Measurements from ENCODE around the gene GAB3. TPM values are rescaled to one million over a fixed set of nuclear protein-coding genes. Genes with fewer than 3 reads are reported as not detected.

The GAB3 gene
- polyA plus RNA-seq, 1 donor from 2014 or later = not detected

GRCh38 chrX:154729439-154729838 lies 21.4 kb downstream of the GAB3 start:
- Histone ChIP-seq H3K9ac (ENCODE audit: low read length) (no peak overlapping the region), H3K9me3 (ENCODE audit: low read length) (no peaks in the 10 kb centered on the region), H3K27me3 (ENCODE audit: insufficient read depth, low read depth, low read length) (no peaks in the 10 kb centered on the region), H3K27ac (ENCODE audit: low read length) (no peak overlapping the region), H3K36me3 (ENCODE audit: insufficient read depth, low read length) (no peaks in the 10 kb centered on the region), H3K4me2 (ENCODE audit: low read length) (no peak overlapping the region), H2AFZ (ENCODE audit: low read depth, low read length) (no peak overlapping the region), H3K9me2 (ENCODE audit: insufficient read depth, low read length) (no peaks in the 10 kb centered on the region), H3K79me2 (replicated peaks; ENCODE audit: insufficient read depth, low read length) (no peaks in the 10 kb centered on the region), H3K4me3 (ENCODE audit: low read length) (no peak overlapping the region), H3F3A (ENCODE audit: insufficient read depth, low read length, poor library complexity, severe bottlenecking) (no peaks in the 10 kb centered on the region), H4K20me1 (ENCODE audit: insufficient read depth) (no peaks in the 10 kb centered on the region)
- TF ChIP-seq TAF1 (IDR thresholded peaks at IDR 0.05; ENCODE audit: low read depth) = no peak
- no peak for TF ChIP-seq RAD21 (conservative IDR thresholded peaks at IDR 0.05)
- no peak for TF ChIP-seq POLR2AphosphoS5 (IDR thresholded peaks at IDR 0.05)
- TF ChIP-seq SMC3 (conservative IDR thresholded peaks at IDR 0.05; ENCODE audit: poor library complexity) = no peak
- no peak for TF ChIP-seq CTCF (IDR thresholded peaks at IDR 0.05; ENCODE audit: poor library complexity, severe bottlenecking)
- no peak for TF ChIP-seq MXI1 (conservative IDR thresholded peaks at IDR 0.05; ENCODE audit: poor library complexity, severe bottlenecking)
- TF ChIP-seq EZH2 (IDR thresholded peaks at IDR 0.05; ENCODE audit: borderline replicate concordance, insufficient read depth, low read length, poor library complexity, severe bottlenecking) = no peak
- no peak for TF ChIP-seq EP300 (conservative IDR thresholded peaks at IDR 0.05; ENCODE audit: poor library complexity, severe bottlenecking)
- no peak for TF ChIP-seq REST (IDR thresholded peaks at IDR 0.05; ENCODE audit: borderline replicate concordance)

GRCh38 chrX:154728431-154729190 lies 22.3 kb downstream of the GAB3 start:
- Histone ChIP-seq H3K27me3 (ENCODE audit: insufficient read depth, low read depth, low read length) (no peaks in the 10 kb centered on the region), H4K20me1 (ENCODE audit: insufficient read depth) (no peaks in the 10 kb centered on the region), H3K79me2 (replicated peaks; ENCODE audit: insufficient read depth, low read length) (no peaks in the 10 kb centered on the region), H3F3A (ENCODE audit: insufficient read depth, low read length, poor library complexity, severe bottlenecking) (no peaks in the 10 kb centered on the region), H3K4me3 (ENCODE audit: low read length) (no peak overlapping the region), H3K36me3 (ENCODE audit: insufficient read depth, low read length) (no peaks in the 10 kb centered on the region), H3K27ac (ENCODE audit: low read length) (no peak overlapping the region), H3K9me3 (ENCODE audit: low read length) (no peaks in the 10 kb centered on the region), H3K4me2 (ENCODE audit: low read length) (no peak overlapping the region), H3K9me2 (ENCODE audit: insufficient read depth, low read length) (no peaks in the 10 kb centered on the region), H2AFZ (ENCODE audit: low read depth, low read length) (no peak overlapping the region), H3K9ac (ENCODE audit: low read length) (no peak overlapping the region)
- TF ChIP-seq POLR2AphosphoS5 (IDR thresholded peaks at IDR 0.05) = no peak
- no peak for TF ChIP-seq RAD21 (conservative IDR thresholded peaks at IDR 0.05)
- TF ChIP-seq EP300 (conservative IDR thresholded peaks at IDR 0.05; ENCODE audit: poor library complexity, severe bottlenecking) = no peak
- TF ChIP-seq MXI1 (conservative IDR thresholded peaks at IDR 0.05; ENCODE audit: poor library complexity, severe bottlenecking) = no peak
